Smooth muscle cell (in vitro differentiated cells): Measurements from ENCODE around the gene SOX12. TPM values are rescaled to one million over a fixed set of nuclear protein-coding genes. Genes with fewer than 3 reads are reported as not detected.

Experiments used
- DNase-seq: peaks from one replicate; lab custom pipeline; 2025; ENCODE audit not compliant: unreplicated experiment; lab: John Stamatoyannopoulos, UW
- H2AFZ ChIP-seq: fragments of 200-600 bp; sonication (generic); 2 replicates; pipeline ENCODE4 v1.6.0; 2016; ENCODE audit warnings: antibody characterized with exemption, low read depth, mild to moderate bottlenecking
- H3F3A ChIP-seq: fragments of 200-600 bp; sonication (generic); 2 replicates; pipeline ENCODE4 v1.6.0; 2017; ENCODE audit warnings: antibody characterized with exemption, low read depth
- H3K27ac ChIP-seq: fragments of 200-600 bp; sonication (generic); 2 replicates; pipeline ENCODE4 v1.5.1; 2016; ENCODE audit warnings: low read depth, mild to moderate bottlenecking
- H3K27me3 ChIP-seq: fragments of 200-600 bp; sonication (generic); 2 replicates; pipeline ENCODE4 v1.6.1; 2016; ENCODE audit warnings: low read depth, mild to moderate bottlenecking
- H3K36me3 ChIP-seq: fragments of 200-600 bp; sonication (generic); 2 replicates; pipeline ENCODE4 v1.5.1; 2016; ENCODE audit warnings: low read depth
- H3K4me1 ChIP-seq: fragments of 200-600 bp; sonication (generic); 2 replicates; pipeline ENCODE4 v1.5.1; 2016; ENCODE audit warnings: low read depth
- H3K4me2 ChIP-seq: fragments of 200-600 bp; sonication (generic); 2 replicates; pipeline ENCODE4 v1.6.0; 2016; ENCODE audit warnings: mild to moderate bottlenecking
- H3K4me3 ChIP-seq: fragments of 200-600 bp; sonication (generic); 2 replicates; pipeline ENCODE4 v1.5.1; 2016; ENCODE audit warnings: mild to moderate bottlenecking
- H3K79me2 ChIP-seq: fragments of 200-600 bp; sonication (generic); 2 replicates; pipeline ENCODE4 v1.6.0; 2016; ENCODE audit warnings: low read depth, mild to moderate bottlenecking
- H3K9ac ChIP-seq: fragments of 200-600 bp; sonication (generic); 2 replicates; pipeline ENCODE4 v1.6.0; 2016; ENCODE audit warnings: low read depth
- H3K9me3 ChIP-seq: fragments of 200-600 bp; sonication (generic); replicated peaks from 2 replicates; pipeline ENCODE4 v1.5.1; 2016; ENCODE audit warnings: low read depth
- H4K20me1 ChIP-seq: fragments of 200-600 bp; sonication (generic); 2 replicates; pipeline ENCODE4 v1.6.0; 2016; ENCODE audit warnings: low read depth
- WGBS: methylation state at CpG from one replicate; pipeline ENCODE4 v1.1.7; 2016; ENCODE audit warnings: low lambda C conversion rate; 5-methylcytosine and 5-hydroxymethylcytosine counted together
- polyA plus RNA-seq: library from polyadenylated mRNA; unstranded; fragments of >200 nt; fragmentation: Nextera tagmentation; extraction: Ambion mirVana; gene quantifications from 2 replicates; pipeline ENCODE4 v1.2.1, GENCODE V29; 2016
- total RNA-seq: library from RNA; depleted of rRNA; stranded (reverse); fragments of >200 nt; gene quantifications from 2 replicates; pipeline ENCODE4 v1.2.3, GENCODE V29; 2014
- TF ChIP-seq, protein P1 (sequence below): fragments of 200-600 bp; sonication (generic); IDR thresholded peaks from 2 replicates; pipeline ENCODE4 v1.5.1; 2017; ENCODE audit warnings: borderline replicate concordance, mild to moderate bottlenecking, antibody characterized with exemption; ENCODE audit not compliant: insufficient read depth, poor library complexity, severe bottlenecking

Gene SOX12
- total and polyA plus RNA-seq, 2 experiments from 2014 or later: 7.1 to 17.7 TPM

GRCh38 chr20:368915-369314, 43.6 kb downstream of the SOX12 start:
- WGBS: 97% methylated on average over 4 of the region's 4 CpGs
- Histone ChIP-seq H3K9me3 (no peaks in the 10 kb centered on the region), H3F3A (no peaks in the 10 kb centered on the region), H3K9ac (no peak overlapping the region), H3K4me3 (no peak overlapping the region), H3K79me2 (no peaks in the 10 kb centered on the region), H3K27me3 (no peaks in the 10 kb centered on the region), H4K20me1 (no peaks in the 10 kb centered on the region), H3K4me2 (no peak overlapping the region), H3K4me1 (no peaks in the 10 kb centered on the region), H2AFZ (no peak overlapping the region), H3K27ac (no peak overlapping the region), H3K36me3 (no peaks in the 10 kb centered on the region)
- TF ChIP-seq, protein P1, sequence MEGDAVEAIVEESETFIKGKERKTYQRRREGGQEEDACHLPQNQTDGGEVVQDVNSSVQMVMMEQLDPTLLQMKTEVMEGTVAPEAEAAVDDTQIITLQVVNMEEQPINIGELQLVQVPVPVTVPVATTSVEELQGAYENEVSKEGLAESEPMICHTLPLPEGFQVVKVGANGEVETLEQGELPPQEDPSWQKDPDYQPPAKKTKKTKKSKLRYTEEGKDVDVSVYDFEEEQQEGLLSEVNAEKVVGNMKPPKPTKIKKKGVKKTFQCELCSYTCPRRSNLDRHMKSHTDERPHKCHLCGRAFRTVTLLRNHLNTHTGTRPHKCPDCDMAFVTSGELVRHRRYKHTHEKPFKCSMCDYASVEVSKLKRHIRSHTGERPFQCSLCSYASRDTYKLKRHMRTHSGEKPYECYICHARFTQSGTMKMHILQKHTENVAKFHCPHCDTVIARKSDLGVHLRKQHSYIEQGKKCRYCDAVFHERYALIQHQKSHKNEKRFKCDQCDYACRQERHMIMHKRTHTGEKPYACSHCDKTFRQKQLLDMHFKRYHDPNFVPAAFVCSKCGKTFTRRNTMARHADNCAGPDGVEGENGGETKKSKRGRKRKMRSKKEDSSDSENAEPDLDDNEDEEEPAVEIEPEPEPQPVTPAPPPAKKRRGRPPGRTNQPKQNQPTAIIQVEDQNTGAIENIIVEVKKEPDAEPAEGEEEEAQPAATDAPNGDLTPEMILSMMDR: no peak
- DNase-seq: no peak

GRCh38 chr20:370151-370600, 44.8 kb downstream of the SOX12 start:
- H2AFZ ChIP-seq: no peak overlapping the region
- H3K27me3 ChIP-seq: no peaks in the 10 kb centered on the region
- H3K27ac ChIP-seq: peak overlapping the region; percentile 2
- H3F3A ChIP-seq: no peaks in the 10 kb centered on the region
- no peaks in the 10 kb centered on the region for H3K36me3 ChIP-seq
- TF ChIP-seq, protein P1: no peak
- H3K79me2 ChIP-seq: no peaks in the 10 kb centered on the region
- no peaks in the 10 kb centered on the region for H4K20me1 ChIP-seq
- H3K9ac ChIP-seq: no peak overlapping the region
- H3K4me3 ChIP-seq: no peak overlapping the region
- H3K4me2 ChIP-seq: no peak overlapping the region
- no peaks in the 10 kb centered on the region for H3K9me3 ChIP-seq
- no peaks in the 10 kb centered on the region for H3K4me1 ChIP-seq
- 70% methylated on average over 7 of the region's 7 CpGs for WGBS
- DNase-seq: no peak

- Histone ChIP-seq H3K9ac (no peak overlapping the region), H3K27me3 (no peaks in the 10 kb centered on the region), H3K4me2 (peak overlapping the region; percentile 10), H4K20me1 (no peaks in the 10 kb centered on the region), H3K79me2 (no peaks in the 10 kb centered on the region), H3F3A (peaks cover 4% of the 10 kb centered on the region), H3K36me3 (no peaks in the 10 kb centered on the region), H3K4me1 (no peaks in the 10 kb centered on the region), H3K9me3 (no peaks in the 10 kb centered on the region), H3K27ac (peak overlapping the region; percentile 34), H2AFZ (no peak overlapping the region), H3K4me3 (no peak overlapping the region)
- DNase-seq: no peak
- TF ChIP-seq, protein P1: no peak
- 86% methylated on average over 7 of the region's 7 CpGs for WGBS
These were observed 45.8 kb downstream of the SOX12 start for GRCh38 chr20:370977-371754.
